Neutrophil (primary cell): ENCODE data around the gene HAUS7.

Experiments
- H3K27ac ChIP-seq: fragments of 200-600 bp; sonication (generic); 2 replicates; pipeline ENCODE4 v1.5.1; 2016; ENCODE audit warnings: mild to moderate bottlenecking, moderate library complexity
- H3K27me3 ChIP-seq: fragments of 200-600 bp; sonication (generic); 2 replicates; pipeline ENCODE4 v1.6.0; 2016; ENCODE audit warnings: mild to moderate bottlenecking
- H3K36me3 ChIP-seq: fragments of 200-600 bp; sonication (generic); 2 replicates; pipeline ENCODE4 v1.5.1; 2017
- H3K4me1 ChIP-seq, 2 experiments: fragments of 200-600 bp in 1 of 2; sonication (generic) in 1 of 2; 1 replicate in 1 of 2; 2 replicates in 1 of 2; pipeline versions ENCODE4 v1.5.1 to v1.6.1; 2013 to 2016; ENCODE audit warnings: low read depth in 1 of 2, low read length in 1 of 2, mild to moderate bottlenecking in 1 of 2, moderate library complexity in 1 of 2; ENCODE audit not compliant: control insufficient read depth in 1 of 2, insufficient read depth in 1 of 2
- H3K4me3 ChIP-seq, 2 experiments: fragments of 200-600 bp in 1 of 2; sonication (generic) in 1 of 2; 1 replicate in 1 of 2; 2 replicates in 1 of 2; pipeline ENCODE4 v1.5.1; 2013 to 2016; ENCODE audit warnings: low read depth in 1 of 2, low read length in 1 of 2, mild to moderate bottlenecking in 1 of 2, moderate library complexity in 1 of 2
- H3K9me3 ChIP-seq: fragments of 200-600 bp; sonication (generic); 2 replicates; pipeline ENCODE4 v1.5.1; 2016
- CTCF ChIP-seq: fragments of 200-600 bp; sonication (generic); IDR thresholded peaks from 2 replicates; pipeline ENCODE4 v1.5.1; 2016; ENCODE audit warnings: antibody characterized with exemption

The HAUS7 gene

GRCh38 chrX:153400146-153401132 lies 69.9 kb downstream of the HAUS7 start:
- H3K27ac ChIP-seq, result no peak overlapping the region
- H3K4me1 ChIP-seq, result peaks cover 9 to 11% of the 10 kb centered on the region in 2 experiments
- no peaks in the 10 kb centered on the region for H3K9me3 ChIP-seq
- TF ChIP-seq CTCF, result peak; percentile 79
- H3K4me3 ChIP-seq, result peak overlapping the region in 1 of 2 experiments; percentile 12
- H3K36me3 ChIP-seq, result no peaks in the 10 kb centered on the region
- no peaks in the 10 kb centered on the region for H3K27me3 ChIP-seq

GRCh38 chrX:153398275-153398960 lies 72.0 kb downstream of the HAUS7 start:
- Histone ChIP-seq H3K9me3 (no peaks in the 10 kb centered on the region), H3K27ac (no peak overlapping the region), H3K4me1 (peaks cover 9 to 11% of the 10 kb centered on the region in 2 experiments), H3K4me3 (no peak overlapping the region), H3K36me3 (no peaks in the 10 kb centered on the region), H3K27me3 (no peaks in the 10 kb centered on the region)
- TF ChIP-seq CTCF, result no peak
